Measurements from ENCODE around the gene ELMO2. TPM values are rescaled to one million over a fixed set of nuclear protein-coding genes. Genes with fewer than 3 reads are reported as not detected.

ELMO2 gene
- total and polyA plus RNA-seq, 2 of the 4 experiments (the other 2 are of a cell fraction): 29.2 to 52.7 TPM

GRCh38 chr20:46325789-46326188 is 80.6 kb downstream of the ELMO2 start:
- TF ChIP-seq NFE2L2 (IDR thresholded peaks at IDR 0.05; ENCODE audit: low read depth, low read length) (no peak), RFX5 (IDR thresholded peaks at IDR 0.05; ENCODE audit: low read depth, low read length) (no peak), BHLHE40 (IDR thresholded peaks at IDR 0.05; ENCODE audit: low read depth, low read length) (no peak), RAD21 (IDR thresholded peaks at IDR 0.05; ENCODE audit: low read length) (no peak), ELK1 (IDR thresholded peaks at IDR 0.05; ENCODE audit: borderline replicate concordance, low read depth, low read length) (no peak), MXI1 (IDR thresholded peaks at IDR 0.05; ENCODE audit: borderline replicate concordance, low read depth, low read length) (no peak), POLR2A (IDR thresholded peaks at IDR 0.05; ENCODE audit: low read depth, low read length) (no peak), FOS (IDR thresholded peaks at IDR 0.05; ENCODE audit: low read depth, low read length) (no peak), RCOR1 (IDR thresholded peaks at IDR 0.05; ENCODE audit: insufficient replicate concordance, low read length) (no peak), USF2 (IDR thresholded peaks at IDR 0.05; ENCODE audit: low read depth, low read length) (no peak), MAZ (IDR thresholded peaks at IDR 0.05; ENCODE audit: borderline replicate concordance, low read depth, low read length) (no peak), SMC3 (IDR thresholded peaks at IDR 0.05; ENCODE audit: low read depth, low read length) (no peak), CHD1 (IDR thresholded peaks at IDR 0.05; ENCODE audit: low read depth, low read length) (no peak)
- CTCF ChIA-PET: no interaction called here
- Histone ChIP-seq H4K91ac (ENCODE audit: insufficient read depth, low read depth, low read length) (no peak overlapping the region), H3K36me3 (ENCODE audit: control insufficient read depth, insufficient read depth, low read length) (no peaks in the 10 kb centered on the region), H4K5ac (ENCODE audit: low read depth, low read length) (no peak overlapping the region), H3K18ac (ENCODE audit: low read depth, low read length) (no peak overlapping the region), H3K56ac (ENCODE audit: extremely low read depth, insufficient read depth, low read length) (no peak overlapping the region), H2AK9ac (replicated peaks; ENCODE audit: low read depth, low read length, poor library complexity) (no peak overlapping the region), H3K9ac (ENCODE audit: low read depth, low read length) (no peak overlapping the region), H2BK15ac (ENCODE audit: low read depth, low read length) (no peak overlapping the region), H4K8ac (ENCODE audit: low read depth in 2 of 2, low read length in 2 of 2) (no peak overlapping the region), H3K79me1 (ENCODE audit: low read depth in 1 of 2, low read length in 2 of 2) (no peaks in the 10 kb centered on the region), H3K27ac (ENCODE audit: insufficient read depth, low read length) (no peak overlapping the region), H3K23ac (ENCODE audit: low read depth, low read length) (no peak overlapping the region), H3K4ac (ENCODE audit: low read depth, low read length) (no peak overlapping the region), H3K9me3 (ENCODE audit: control insufficient read depth, insufficient read depth, low read length) (no peaks in the 10 kb centered on the region), H3K4me1 (ENCODE audit: control insufficient read depth, insufficient read depth, low read length) (no peaks in the 10 kb centered on the region), H3K4me3 (ENCODE audit: insufficient read depth, low read depth, low read length) (no peak overlapping the region), H4K20me1 (ENCODE audit: insufficient read depth, low read length) (no peaks in the 10 kb centered on the region), H3K9me1 (ENCODE audit: insufficient read depth, low read length) (no peaks in the 10 kb centered on the region), H3K27me3 (ENCODE audit: control insufficient read depth, insufficient read depth, low read length) (peaks cover 49% of the 10 kb centered on the region), H2BK120ac (ENCODE audit: low read depth, low read length) (no peak overlapping the region), H2AK5ac (ENCODE audit: low read depth, low read length) (no peak overlapping the region), H2BK5ac (ENCODE audit: low read depth, low read length, poor library complexity, severe bottlenecking) (no peak overlapping the region), H2AFZ (replicated peaks; ENCODE audit: low read length, poor library complexity) (no peak overlapping the region), H3K4me2 (ENCODE audit: low read depth, low read length) (no peak overlapping the region), H2BK20ac (ENCODE audit: low read depth, low read length) (no peak overlapping the region), H3K14ac (replicated peaks; ENCODE audit: low read depth, low read length) (no peak overlapping the region)
- POLR2A ChIA-PET (ENCODE audit: unreplicated experiment): no interaction called here
- BruUV-seq (replicated peaks): no TSS peak
- DNase-seq (no peak), ATAC-seq (ENCODE audit: low read depth) (no peak)
- intact Hi-C loops (cut with micrococcal nuclease): loop anchor here (5.0 kb wide), 1 partner anchor 193 kb away; no protein-coding TSS in a partner anchor
- dilution Hi-C loops (cut with HindIII; ENCODE audit: low sequenced_read_pairs, unreplicated experiment): no loop called here
- in situ Hi-C loops (cut with MboI; ENCODE audit: low sequenced_read_pairs): no loop called here
- WGBS, 2 experiments (ENCODE audit: extremely low coverage in 2 of 2, insufficient read length in 1 of 2): no CpG with 5 or more reads among the region's 1 CpG
